Dermis microvascular lymphatic vessel endothelial cell (primary cell): ENCODE data around the gene TPM4. TPM values are rescaled to one million over a fixed set of nuclear protein-coding genes. Genes with fewer than 3 reads are reported as not detected.

ENCODE experiments used
- DNase-seq, 2 donors: peaks; one replicate each; pipeline versions ENCODE4 v3.0.0 to v3.0.0-alpha.2; 2010; ENCODE audit warnings: low read depth in 2 of 2
- total RNA-seq: library from RNA; depleted of rRNA; stranded (reverse); fragments of >200 nt; gene quantifications from 2 replicates; pipeline ENCODE4 v1.2.1, GENCODE V29; 2014

TPM4 gene
- total RNA-seq, 1 donor from 2014 or later: 424 TPM

- DNase-seq: no peak
Observed at GRCh38 chr19:16125737-16126495, 49.6 kb downstream of the TPM4 start.

GRCh38 chr19:16127080-16127479 is 50.8 kb downstream of the TPM4 start:
- no peak for DNase-seq

- no peak for DNase-seq
Observed at GRCh38 chr19:16127776-16128371, 51.6 kb downstream of the TPM4 start.

- no peak for DNase-seq
Observed at GRCh38 chr19:16131648-16132047, 55.4 kb downstream of the TPM4 start.

- no peak for DNase-seq
Observed at GRCh38 chr19:16133818-16134217, 57.5 kb downstream of the TPM4 start.

- DNase-seq: no peak
Observed at GRCh38 chr19:16134510-16134909, 58.2 kb downstream of the TPM4 start.

GRCh38 chr19:16135430-16136127 is 59.3 kb downstream of the TPM4 start:
- no peak for DNase-seq

GRCh38 chr19:16136185-16136999 is 60.1 kb downstream of the TPM4 start:
- DNase-seq: no peak

- no peak for DNase-seq
Observed at GRCh38 chr19:16139752-16140151, 63.5 kb downstream of the TPM4 start.

GRCh38 chr19:16141043-16141442 is 64.7 kb downstream of the TPM4 start:
- no peak for DNase-seq

GRCh38 chr19:16142032-16142580 is 65.8 kb downstream of the TPM4 start:
- DNase-seq: no peak

- DNase-seq: no peak
Observed at GRCh38 chr19:16143399-16144215, 67.3 kb downstream of the TPM4 start, which contains the start of gene HSH2D. Gene HSH2D, plus strand, starts transcription at chr19:16143685. Its CDS starts 5,066 bp downstream, at chr19:16148751.

GRCh38 chr19:16144216-16144581 is 67.9 kb downstream of the TPM4 start:
- DNase-seq: no peak

- no peak for DNase-seq
Observed at GRCh38 chr19:16146112-16146511, 69.8 kb downstream of the TPM4 start.

- DNase-seq: no peak
Observed at GRCh38 chr19:16148443-16149229, 72.3 kb downstream of the TPM4 start.

Other genes with a start within 250 kb of the TPM4 start
- gene CYP4F2, start 178.4 kb upstream of the TPM4 start, total RNA-seq: not detected in 2 replicates
- gene CYP4F11, start 142.0 kb upstream of the TPM4 start, total RNA-seq: not detected in 2 replicates
- gene OR10H4, start 127.5 kb upstream of the TPM4 start, total RNA-seq: not detected in 2 replicates
- gene RAB8A, start 35.4 kb downstream of the TPM4 start, total RNA-seq: 104 and 107 TPM in 2 replicates
- not detected in 2 replicates for gene HSH2D, start 67.2 kb downstream of the TPM4 start, total RNA-seq
- gene CIB3, start 97.0 kb downstream of the TPM4 start, total RNA-seq: not detected in 2 replicates
- 86.5 and 102 TPM in 2 replicates for gene FAM32A, start 108.9 kb downstream of the TPM4 start, total RNA-seq
- gene AP1M1, start 121.4 kb downstream of the TPM4 start, total RNA-seq: 43.9 and 71.2 TPM in 2 replicates
- 2.4 and 2.8 TPM in 2 replicates for gene KLF2, start 248.3 kb downstream of the TPM4 start, total RNA-seq